ENCODE measurements around the gene DIS3L2. TPM values are rescaled to one million over a fixed set of nuclear protein-coding genes. Genes with fewer than 3 reads are reported as not detected.

DIS3L2 gene
- total RNA-seq (10 to 100 TPM; 30.7 to 59.8 (median 40.3) TPM), polyA plus RNA-seq (10 to 100 TPM in 2 of 3 donors, 1 to 10 TPM in 1; 9.1 to 15.6 (median 11.7) TPM)
- long read RNA-seq, donor 1, partial matches to known transcripts = 0 of 2 reads
- long read RNA-seq, donor 1, other reads (novel, unspliced or antisense) = 0 of 2 reads
- long read RNA-seq, donor 2, partial matches to known transcripts = 0 of 4 reads
- long read RNA-seq, donor 2, other reads (novel, unspliced or antisense) = 0 of 4 reads

DNA sequence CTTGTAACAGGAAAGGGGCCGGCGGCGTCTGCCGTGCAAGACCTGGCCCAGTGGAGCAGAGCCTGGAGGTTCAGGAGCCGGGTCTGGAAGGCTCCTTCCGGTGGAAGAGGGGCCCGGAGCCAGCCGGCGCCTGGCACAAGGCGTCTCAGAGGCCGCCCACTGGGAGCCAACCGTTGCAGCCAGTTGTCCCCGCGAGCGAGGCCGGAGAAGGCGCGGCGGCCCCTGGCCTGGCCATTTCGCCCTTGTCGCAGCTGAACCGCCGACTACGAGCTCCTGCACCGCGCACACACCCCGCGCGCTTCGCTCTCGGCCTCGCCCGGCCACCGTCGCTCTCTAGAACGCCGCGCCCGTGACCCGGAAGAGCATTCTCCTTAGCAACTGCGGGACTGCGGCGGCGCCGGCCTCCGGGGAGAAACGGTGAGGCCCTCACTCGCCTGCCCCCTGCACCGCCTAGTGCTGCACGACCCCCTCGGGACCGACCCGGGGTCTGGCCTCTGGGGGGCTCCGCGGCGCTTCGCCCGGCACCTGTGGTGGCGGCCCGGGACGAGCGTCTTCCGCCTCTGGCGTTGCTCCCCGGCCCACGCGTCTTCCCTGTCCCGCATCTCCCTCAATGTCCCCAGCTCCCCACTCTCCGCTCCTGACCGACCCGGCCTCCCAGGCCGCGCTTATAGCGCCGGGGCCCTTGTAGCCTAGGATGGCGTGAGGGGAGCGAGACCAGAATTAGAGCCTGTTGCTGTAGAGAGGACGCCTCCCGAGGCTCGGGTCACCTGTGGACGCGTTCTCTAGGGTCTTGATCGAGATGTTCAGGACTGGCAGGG is at the start of gene DIS3L2:
TSS of gene DIS3L2 (plus strand) at position 365 of the 818 bp plus-strand sequence. CDS start 53,215 bp downstream, outside the sequence.
- DNase-seq = peak; percentile 95
- TF ChIP-seq POLR2AphosphoS5 (IDR thresholded peaks at IDR 0.05) (peak; percentile 87 to 94 (median 92)), POLR2A (IDR thresholded peaks at IDR 0.05) (peak in 1 of 3 donors; percentile 53)
- TF ChIP-seq, protein P1, sequence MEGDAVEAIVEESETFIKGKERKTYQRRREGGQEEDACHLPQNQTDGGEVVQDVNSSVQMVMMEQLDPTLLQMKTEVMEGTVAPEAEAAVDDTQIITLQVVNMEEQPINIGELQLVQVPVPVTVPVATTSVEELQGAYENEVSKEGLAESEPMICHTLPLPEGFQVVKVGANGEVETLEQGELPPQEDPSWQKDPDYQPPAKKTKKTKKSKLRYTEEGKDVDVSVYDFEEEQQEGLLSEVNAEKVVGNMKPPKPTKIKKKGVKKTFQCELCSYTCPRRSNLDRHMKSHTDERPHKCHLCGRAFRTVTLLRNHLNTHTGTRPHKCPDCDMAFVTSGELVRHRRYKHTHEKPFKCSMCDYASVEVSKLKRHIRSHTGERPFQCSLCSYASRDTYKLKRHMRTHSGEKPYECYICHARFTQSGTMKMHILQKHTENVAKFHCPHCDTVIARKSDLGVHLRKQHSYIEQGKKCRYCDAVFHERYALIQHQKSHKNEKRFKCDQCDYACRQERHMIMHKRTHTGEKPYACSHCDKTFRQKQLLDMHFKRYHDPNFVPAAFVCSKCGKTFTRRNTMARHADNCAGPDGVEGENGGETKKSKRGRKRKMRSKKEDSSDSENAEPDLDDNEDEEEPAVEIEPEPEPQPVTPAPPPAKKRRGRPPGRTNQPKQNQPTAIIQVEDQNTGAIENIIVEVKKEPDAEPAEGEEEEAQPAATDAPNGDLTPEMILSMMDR (IDR thresholded peaks at IDR 0.05 in 8 of 11, conservative IDR thresholded peaks at IDR 0.05 in 3 of 11) = no peak
- Histone ChIP-seq H3K4me3 (peak within 1 kb of the TSS; percentile 93 to 100 (median 98)), H3K4me1 (peaks cover 9 to 56% (median 30%) of the 10 kb centered on the region in 6 donors), H3K27ac (peak within 1 kb of the TSS; percentile 39 to 88 (median 85)), H3K36me3 (no peaks in the 10 kb centered on the region), H3K27me3 (replicated peaks in 1 of 7) (peaks cover 0 to 6% (median 0%) of the 10 kb centered on the region in 7 donors), H3K9me3 (no peaks in the 10 kb centered on the region)
- WGBS, 5 donors = 0 to 1% (median 0%) methylated on average over 42 to 83 of the region's 83 CpGs
- intact Hi-C loops (cut with DNase I; ENCODE audit: low total_unique reads) = no loop called here

DNA sequence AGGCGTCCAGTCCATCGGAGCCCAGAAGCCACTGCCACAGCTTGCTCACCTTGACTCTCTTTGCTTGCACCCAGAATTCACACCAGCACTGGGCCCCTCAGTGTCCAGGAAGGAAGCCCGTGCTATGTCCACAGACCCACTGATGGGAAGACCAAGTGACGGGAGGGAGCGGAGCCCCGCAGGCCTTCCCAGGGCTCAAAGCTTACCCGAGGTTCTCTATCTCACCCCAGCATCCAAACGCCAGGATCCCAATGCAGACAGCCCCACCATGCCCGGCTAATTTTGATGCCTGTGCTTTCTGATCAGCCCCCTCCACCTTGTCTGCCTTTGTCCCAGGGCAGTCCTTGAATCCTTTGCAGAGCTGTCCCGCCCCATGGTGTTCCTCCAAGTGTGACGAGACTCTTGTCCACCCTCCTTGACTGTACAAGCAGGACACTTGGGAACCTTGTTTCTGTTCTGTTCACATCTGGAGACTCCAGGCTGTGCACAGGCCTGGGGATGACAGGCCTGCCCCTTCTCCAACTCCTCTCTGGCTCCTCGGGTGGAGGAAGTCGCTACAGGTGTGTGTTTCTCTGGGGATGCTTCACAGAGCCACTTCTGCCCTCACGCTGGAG is 47.3 kb upstream of the DIS3L2 start:
- H3K36me3 ChIP-seq = no peaks in the 10 kb centered on the region
- intact Hi-C loops (cut with DNase I; ENCODE audit: low total_unique reads) = no loop called here

GRCh38 chr2:231917280-231918066 is 44.0 kb upstream of the DIS3L2 start:
- 61 to 76% (median 73%) methylated on average over 9 to 10 of the region's 10 CpGs for WGBS, 5 donors
- intact Hi-C loops (cut with DNase I; ENCODE audit: low total_unique reads) = no loop called here

More for the DNA sequence above, 47.3 kb upstream of the DIS3L2 start:
- Histone ChIP-seq H3K4me3 (no peak overlapping the region), H3K4me1 (no peaks in the 10 kb centered on the region), H3K9me3 (no peaks in the 10 kb centered on the region), H3K27ac (no peak overlapping the region), H3K27me3 (replicated peaks in 1 of 7) (peaks cover 0 to 5% (median 0%) of the 10 kb centered on the region in 7 donors)
- 80 to 91% (median 89%) methylated on average over 11 to 14 of the region's 14 CpGs for WGBS, 5 donors
- TF ChIP-seq POLR2AphosphoS5 (IDR thresholded peaks at IDR 0.05) (no peak), POLR2A (IDR thresholded peaks at IDR 0.05) (no peak)
- TF ChIP-seq, protein P1 (IDR thresholded peaks at IDR 0.05 in 8 of 11, conservative IDR thresholded peaks at IDR 0.05 in 3 of 11) = no peak
- DNase-seq = peak; percentile 48

More at GRCh38 chr2:231917280-231918066, 44.0 kb upstream of the DIS3L2 start:
- peaks cover 0 to 35% (median 0%) of the 10 kb centered on the region in 7 donors for H3K27me3 ChIP-seq (replicated peaks in 1 of 7)
- DNase-seq = peak; percentile 52
- no peaks in the 10 kb centered on the region for H3K9me3 ChIP-seq
- H3K4me1 ChIP-seq = no peaks in the 10 kb centered on the region
- no peak overlapping the region for H3K27ac ChIP-seq
- no peak overlapping the region for H3K4me3 ChIP-seq
- no peaks in the 10 kb centered on the region for H3K36me3 ChIP-seq
- TF ChIP-seq, protein P1 (IDR thresholded peaks at IDR 0.05 in 8 of 11, conservative IDR thresholded peaks at IDR 0.05 in 3 of 11) = no peak
- TF ChIP-seq POLR2AphosphoS5 (IDR thresholded peaks at IDR 0.05) = no peak
- TF ChIP-seq POLR2A (IDR thresholded peaks at IDR 0.05) = no peak
